AML-193 (cell line): ENCODE results near the gene HLA-DOA.

Experiments used
- DNase-seq, 2 experiments: peaks; one replicate each; lab custom pipeline; 2025; lab: John Stamatoyannopoulos, UW

Gene HLA-DOA

DNA sequence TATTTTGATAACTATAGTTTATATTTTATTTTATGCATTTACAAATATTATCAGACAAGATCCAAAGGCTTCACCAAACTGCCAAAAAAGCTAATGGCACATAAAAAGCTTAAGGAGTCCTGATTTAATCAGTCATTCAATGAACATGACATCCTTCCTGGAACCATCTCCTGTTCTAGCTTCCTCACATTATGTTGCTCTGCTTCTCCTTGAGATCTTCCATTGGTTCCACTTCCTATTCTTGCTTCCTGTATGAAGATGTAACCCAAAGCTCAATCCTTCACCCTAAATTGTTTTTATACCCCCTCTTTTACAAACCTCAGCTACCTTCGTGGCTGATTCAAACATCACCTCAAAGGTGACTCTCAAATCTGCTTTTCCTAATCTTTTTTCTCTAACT, 45.5 kb downstream of the HLA-DOA start:
- no peak for DNase-seq

DNA sequence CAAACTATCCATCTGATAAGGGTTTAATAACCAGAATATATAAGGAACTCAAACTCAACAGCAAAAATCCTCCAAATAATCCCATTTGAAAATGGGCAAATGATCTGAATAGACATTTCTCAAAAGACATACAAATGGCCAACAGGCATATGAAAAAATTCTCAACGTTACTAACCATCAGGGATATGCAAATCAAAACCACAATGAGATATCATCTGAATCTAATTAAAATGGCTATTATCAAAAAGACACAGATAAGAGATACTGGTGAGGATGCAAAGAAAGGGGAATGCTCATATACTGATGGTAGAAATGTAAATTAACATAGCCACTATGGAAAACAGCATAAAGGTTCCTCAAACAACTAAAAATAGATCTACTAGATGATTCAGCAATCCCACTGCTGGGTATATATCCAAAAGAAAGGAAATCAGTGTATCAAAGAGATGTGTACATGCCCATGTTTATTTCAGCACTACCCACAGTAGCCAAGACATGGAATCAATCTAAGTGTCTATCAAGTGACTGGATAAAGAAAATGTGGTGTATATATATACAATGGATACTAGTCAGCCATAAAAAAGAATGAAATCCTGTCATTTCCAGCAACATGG, 47.1 kb downstream of the HLA-DOA start:
- DNase-seq: no peak

DNA sequence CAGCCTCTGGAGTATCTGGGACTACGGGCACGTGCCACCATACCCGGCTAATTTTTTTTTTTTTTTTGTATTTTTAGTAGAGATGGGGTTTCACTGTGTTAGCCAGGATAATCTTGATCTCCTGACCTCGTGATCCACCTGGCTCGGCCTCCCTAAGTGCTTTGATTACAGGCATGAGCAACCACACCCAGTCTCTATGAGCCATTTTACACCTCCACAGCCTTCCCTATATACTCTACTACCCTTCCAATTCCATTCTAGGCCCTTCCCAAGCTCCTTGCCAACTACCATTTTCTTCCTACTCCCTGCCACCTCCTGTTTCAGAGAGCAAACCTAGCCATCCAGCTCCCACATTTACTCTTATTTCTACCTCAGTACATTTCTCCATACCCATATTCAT, 48.8 kb downstream of the HLA-DOA start:
- no peak for DNase-seq

DNA sequence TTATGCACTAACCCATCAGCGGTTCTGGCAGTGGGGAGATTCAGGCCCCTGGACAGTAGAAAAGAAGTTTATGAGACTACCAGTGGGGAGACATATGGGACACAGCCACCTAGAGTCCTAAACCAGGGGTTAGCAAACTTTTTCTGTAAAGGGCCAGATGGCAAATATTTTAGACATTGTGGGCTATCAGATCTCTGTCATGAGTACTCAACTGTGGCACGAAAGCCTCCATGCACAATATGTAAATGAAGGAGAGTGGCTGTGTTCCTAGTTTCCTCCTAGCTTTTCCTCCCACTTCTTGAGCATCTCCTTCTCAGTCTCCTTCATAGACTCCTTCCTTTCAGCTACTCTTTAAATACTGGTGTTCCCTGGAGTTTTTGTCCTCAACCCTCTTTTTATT, 53.2 kb downstream of the HLA-DOA start:
- no peak for DNase-seq

DNA sequence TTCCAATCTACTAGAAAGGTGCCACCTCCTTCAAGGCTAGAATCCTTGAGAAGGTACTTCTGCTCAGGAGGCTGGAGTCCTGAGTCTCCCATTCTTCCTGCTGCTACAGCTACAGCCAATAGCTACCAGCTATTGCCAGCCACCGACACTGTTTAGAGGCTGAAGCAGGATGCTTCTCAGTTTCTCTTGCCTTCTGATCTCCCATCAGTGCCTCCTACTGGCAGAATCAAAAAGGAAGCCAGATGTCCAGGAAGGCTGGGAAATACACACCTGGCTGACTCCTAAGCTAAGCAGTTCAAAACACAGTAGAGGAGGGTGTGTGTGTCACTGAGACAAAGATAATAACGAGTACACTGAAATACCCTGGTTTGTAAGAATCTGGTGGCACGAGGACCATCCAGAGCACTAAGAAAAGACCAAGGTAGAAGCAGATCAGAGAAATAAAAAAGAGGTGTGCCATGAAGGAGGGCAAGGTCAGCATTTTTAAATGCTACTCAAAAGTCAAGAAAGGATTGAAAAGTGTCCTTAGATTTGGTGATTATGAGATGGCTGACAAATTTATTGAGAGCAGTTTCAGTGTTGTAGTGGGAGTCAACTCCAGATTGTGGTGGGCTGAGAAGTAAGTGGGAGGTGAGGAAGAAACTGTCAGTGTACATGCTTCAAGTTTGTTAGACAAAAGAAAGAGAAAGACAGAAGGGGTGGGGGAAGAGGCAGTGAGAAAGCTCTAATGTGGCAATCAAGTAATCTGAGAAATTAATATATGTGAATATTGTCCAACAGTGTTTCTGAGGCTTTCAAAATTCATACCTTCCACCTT, 54.2 kb downstream of the HLA-DOA start:
- DNase-seq: peak; percentile 24 to 28

DNA sequence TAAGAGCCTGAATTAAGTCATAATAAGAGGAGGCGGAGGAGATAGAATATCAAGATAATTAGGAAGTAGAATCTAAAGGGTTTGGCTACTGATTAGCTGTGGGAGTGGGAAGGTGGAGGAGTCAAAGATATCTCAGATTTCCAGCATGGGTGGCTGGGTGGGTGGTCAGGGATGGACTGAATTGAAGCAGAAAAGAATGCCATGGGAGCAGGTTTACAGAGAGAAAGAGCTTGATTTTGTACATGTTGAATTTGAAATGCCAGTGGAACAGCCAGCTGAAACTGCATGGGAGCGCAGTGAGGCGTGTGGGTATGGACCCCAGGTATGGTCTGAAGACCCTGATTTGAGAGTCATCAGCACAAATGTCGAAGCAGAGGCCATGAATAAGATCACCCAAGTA, 55.1 kb downstream of the HLA-DOA start:
- DNase-seq: no peak
